ENCODE data around the gene SERP2.
A peak's percentile ranks its signal among the peaks of the same experiment; 100 is the strongest.

Gene SERP2

DNA sequence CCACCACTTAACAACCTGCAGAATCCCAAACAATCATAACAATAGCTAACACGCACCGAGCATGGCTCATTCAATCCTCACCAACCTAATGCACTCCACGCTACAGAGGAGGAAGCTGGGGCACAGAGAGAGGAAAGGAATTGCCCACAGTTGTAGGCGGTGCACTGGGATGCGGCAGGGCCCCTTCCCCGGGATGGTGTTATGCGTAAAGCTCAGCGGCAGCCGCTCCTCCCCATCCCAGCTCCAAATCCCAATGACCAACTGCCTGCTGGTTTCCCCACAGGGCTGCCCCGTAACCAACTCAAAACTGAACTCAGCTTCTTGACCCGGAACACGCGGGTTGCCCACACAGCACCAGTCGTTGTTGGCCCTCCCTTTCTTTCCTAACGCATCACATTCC, 42.2 kb downstream of the SERP2 start:
- no peak for DNase-seq

GRCh38 chr13:44416301-44416700, 42.7 kb downstream of the SERP2 start:
- DNase-seq = no peak

- no peak for DNase-seq
Measured at GRCh38 chr13:44416744-44417143, 43.1 kb downstream of the SERP2 start.

DNA sequence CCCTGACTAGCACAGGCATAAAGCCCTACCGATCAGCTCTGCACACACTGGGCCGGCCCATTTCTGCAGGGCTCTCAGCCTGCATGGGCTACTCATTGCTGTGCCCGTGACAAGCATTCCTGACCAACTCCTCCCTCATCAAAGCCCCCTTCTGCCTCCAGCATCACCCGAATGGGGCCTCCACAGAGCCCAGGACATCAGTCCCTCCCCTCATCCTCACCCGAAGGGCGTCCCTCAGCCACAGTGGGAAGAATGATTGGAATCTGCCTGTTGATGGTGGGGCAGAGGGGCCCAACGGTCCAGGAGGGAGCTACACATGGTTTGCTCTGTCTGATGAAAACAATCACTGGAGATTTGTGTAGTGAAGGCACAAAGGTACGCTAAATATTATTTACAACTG, 43.8 kb downstream of the SERP2 start:
- no peak for DNase-seq

- no peak for DNase-seq
Measured at GRCh38 chr13:44417876-44418275, 44.3 kb downstream of the SERP2 start.

GRCh38 chr13:44420376-44421220, 47.0 kb downstream of the SERP2 start:
- no peak for DNase-seq

DNA sequence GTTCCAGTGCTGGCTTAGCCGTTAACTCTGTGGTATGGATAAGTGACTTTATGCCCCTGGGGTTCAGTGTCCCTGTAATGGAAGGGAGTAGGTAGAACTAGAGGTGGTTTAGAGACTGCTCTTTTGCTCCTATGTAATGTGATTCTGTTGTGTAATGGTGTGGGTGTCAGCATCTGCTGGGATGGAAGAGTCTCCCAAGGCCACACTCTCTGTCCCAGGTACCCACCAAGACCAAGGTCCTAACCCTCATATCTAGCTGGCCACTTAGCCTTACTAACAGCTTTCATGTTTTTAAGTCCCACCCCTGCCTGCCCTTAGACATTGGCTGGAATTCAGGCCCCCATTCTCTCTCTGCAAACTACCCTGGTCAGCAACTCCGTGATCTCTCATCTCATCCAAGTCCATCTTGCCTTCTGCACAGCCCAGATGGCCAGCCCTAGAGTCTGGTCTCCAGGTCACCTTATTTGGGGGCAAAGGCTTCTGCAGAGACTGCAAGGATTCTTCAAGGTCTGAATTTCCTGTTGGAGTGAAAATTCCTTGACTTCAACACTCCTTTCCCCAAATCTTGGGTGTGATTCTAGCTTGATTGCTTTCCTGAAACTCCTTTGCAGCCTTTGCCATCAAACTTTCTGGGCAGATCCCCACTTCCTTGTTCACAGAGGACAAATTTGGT, 48.4 kb downstream of the SERP2 start:
- no peak for DNase-seq

GRCh38 chr13:44422755-44423643, 49.4 kb downstream of the SERP2 start:
- DNase-seq = no peak

DNA sequence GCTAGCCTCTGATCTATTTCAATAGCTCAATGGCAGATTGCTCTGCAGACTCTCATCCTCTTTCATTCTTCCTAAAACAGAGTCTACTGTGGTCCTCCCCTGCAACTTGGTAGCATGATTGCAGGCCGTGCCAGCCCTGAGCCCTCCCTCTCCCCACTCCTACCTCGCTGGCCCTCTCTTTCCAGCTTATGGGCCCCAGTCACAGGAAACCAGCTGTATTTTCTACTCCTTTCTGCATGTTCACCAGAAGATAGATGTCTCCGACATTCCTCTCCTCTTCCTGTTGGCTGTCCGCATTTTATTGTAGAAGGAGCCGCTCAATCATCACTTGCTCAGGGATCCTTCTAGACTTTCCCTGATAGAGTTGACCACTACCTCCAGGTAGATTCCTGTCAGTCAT, 50.2 kb downstream of the SERP2 start:
- no peak for DNase-seq

GRCh38 chr13:44425041-44425814, 51.6 kb downstream of the SERP2 start:
- no peak for DNase-seq

GRCh38 chr13:44425815-44426078, 52.1 kb downstream of the SERP2 start:
- DNase-seq = no peak

GRCh38 chr13:44426461-44426860, 52.8 kb downstream of the SERP2 start:
- no peak for DNase-seq

GRCh38 chr13:44429311-44429710, 55.7 kb downstream of the SERP2 start:
- DNase-seq = no peak

DNA sequence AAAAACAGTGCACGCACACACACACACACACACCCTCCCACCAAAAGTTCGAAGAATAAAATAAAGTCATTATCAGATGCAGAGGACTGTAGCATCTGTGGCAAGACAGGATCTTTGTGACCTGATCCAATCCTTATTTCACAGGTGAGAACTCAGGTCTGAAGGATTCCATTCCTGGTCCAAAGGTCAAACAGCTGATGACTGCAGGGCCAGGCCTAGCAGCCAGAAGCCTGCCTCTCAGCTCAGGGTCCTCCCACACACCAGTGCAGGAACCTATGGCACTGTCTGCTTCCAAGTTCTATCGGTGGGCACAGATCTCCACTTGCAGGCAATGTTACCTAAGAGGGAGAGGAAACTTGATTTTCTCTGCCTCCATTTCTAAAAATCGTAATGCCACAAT, 57.5 kb downstream of the SERP2 start:
- no peak for DNase-seq

- no peak for DNase-seq
Measured at GRCh38 chr13:44432650-44433049, 59.0 kb downstream of the SERP2 start.

DNA sequence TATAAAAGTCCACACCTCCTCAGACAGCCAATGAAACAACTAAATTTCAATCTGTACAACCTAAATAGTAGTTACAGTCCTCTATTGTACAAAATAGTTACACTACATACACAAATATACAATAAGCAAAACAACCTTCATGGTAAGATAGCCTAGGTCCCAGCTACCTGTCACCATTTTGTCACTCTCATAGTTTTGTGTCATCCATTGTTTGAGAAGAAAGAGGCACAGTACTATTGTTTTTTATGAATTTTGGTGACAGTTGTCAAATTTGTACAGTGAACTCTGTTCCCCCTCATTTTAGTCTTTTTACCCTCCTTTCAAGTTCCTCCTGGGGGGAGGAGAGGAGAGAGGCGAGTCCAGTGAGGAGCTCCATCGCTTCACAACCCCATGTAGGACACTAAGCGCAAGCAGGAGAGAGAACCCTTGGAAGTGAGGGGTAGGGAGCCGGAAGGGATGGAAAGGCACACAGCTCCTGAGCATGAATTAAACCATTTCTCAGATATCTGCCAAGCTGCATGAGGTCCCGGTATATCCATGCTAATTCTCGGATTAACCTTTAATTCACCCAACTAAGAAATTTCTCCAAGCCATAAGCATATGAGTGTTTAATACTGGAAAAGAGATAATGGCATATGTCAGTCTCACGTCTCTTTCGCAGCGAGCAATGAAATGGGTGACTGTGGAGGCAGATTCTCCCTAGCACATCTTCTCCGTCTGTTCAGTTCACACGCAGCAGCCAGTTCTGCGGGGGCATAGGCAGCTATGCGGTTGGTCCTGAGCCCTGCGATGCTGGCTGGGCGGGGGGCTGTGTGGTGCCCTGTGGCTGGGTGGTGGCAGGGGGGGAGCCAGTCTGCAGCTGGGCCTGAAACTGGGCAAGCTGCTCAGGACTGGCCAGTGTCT, 60.5 kb downstream of the SERP2 start:
- no peak for DNase-seq

GRCh38 chr13:44434766-44435141, 61.1 kb downstream of the SERP2 start:
- DNase-seq = no peak

DNA sequence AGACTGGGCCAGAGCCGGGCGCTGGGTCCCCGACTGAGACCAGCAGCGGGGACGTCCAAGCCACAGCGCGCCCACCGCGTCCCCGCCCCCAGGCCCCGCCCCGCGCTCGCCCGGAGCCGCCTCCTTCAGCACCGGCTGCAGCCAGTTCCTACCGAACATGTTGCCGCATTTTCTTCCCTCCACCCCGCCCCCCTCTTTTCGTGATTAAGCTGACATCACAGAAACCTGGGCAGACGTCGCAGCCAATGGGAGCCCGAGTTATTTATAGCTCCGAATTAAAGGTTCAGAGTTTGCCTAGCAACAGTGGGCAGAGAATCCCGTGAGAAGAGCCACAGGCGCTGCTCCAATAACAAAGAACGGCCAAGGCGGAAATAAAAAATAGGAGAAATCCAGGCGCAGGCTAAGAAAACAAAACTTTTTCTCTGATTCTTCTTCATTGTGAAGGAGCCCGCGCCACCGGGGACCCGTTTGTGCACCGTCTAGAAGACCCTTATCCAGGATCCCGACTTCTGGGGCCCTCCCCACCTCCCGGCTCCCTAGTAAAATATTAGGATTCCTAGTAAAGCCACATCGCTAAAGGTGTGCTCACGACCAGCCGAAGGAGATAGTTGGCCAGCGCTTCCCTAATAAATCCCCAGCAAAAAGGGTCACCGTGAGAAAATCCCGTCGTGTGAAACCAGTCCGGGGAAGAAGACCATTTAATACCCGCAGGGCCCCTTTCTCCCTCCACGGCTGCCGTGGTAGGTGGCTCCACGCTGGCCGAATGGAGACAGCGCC, 61.7 kb downstream of the SERP2 start:
- peak; percentile 95 for DNase-seq

DNA sequence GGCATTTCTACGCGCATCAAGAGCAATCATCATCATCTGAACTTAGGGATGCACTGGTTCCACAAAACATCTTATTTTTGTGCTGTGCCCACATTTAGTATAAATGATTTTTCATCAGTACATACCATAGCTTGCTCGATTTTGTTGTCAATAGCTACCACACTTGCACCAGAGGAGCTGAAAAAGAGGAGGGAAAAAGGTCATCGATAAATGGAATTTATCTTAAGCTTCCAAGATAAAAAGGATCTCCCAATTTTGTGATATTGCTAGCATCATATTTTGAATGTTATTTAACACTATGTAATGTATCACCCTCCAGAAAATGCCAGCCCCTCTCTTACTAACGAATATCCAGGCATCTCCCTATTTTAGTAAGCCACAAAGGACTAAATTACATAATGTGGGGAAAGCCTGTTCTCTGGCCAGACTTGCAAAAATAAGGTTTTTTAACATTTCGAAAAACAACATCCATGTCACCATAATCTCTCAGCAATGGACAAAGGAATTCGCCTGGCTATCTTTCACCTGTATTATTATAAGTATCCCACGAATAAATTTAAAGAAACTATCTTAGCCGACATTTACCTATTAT, 62.4 kb downstream of the SERP2 start:
- no peak for DNase-seq

GRCh38 chr13:44436589-44437337, 63.1 kb downstream of the SERP2 start:
- DNase-seq = peak; percentile 45 to 56
